SU-DHL-6 (cell line): ENCODE results near the gene NXN.

ENCODE experiments used
- H2AFZ ChIP-seq: fragments of 200-600 bp; sonication (generic); 2 replicates; pipeline ENCODE4 v1.6.1; 2014; ENCODE audit warnings: low read depth, mild to moderate bottlenecking, moderate library complexity, mixed read lengths, antibody characterized with exemption, low read length; ENCODE audit not compliant: severe bottlenecking
- H3F3A ChIP-seq: fragments of 200-600 bp; shearing (Covaris generic); 2 replicates; pipeline ENCODE4 v1.6.0; 2016; ENCODE audit warnings: antibody characterized with exemption, mild to moderate bottlenecking; ENCODE audit not compliant: insufficient read depth
- H3K27ac ChIP-seq: fragments of 200-600 bp; sonication (generic); 2 replicates; pipeline ENCODE4 v1.5.1; 2016; ENCODE audit warnings: low read depth, mild to moderate bottlenecking, low read length, moderate library complexity, mixed read lengths
- H3K27me3 ChIP-seq: fragments of 200-600 bp; sonication (generic), shearing (Covaris generic); 2 replicates; pipeline ENCODE4 v1.6.0; 2014; ENCODE audit warnings: mild to moderate bottlenecking, low read length
- H3K36me3 ChIP-seq: fragments of 200-600 bp; sonication (generic); 2 replicates; pipeline ENCODE4 v1.6.1; 2014; ENCODE audit warnings: mild to moderate bottlenecking, low read length, mixed read lengths
- H3K4me2 ChIP-seq: fragments of 300-600, 200-600 bp; shearing (Covaris generic), sonication (generic); 2 replicates; pipeline ENCODE4 v1.6.0; 2014; ENCODE audit warnings: low read length, low read depth, mild to moderate bottlenecking; ENCODE audit not compliant: poor library complexity, severe bottlenecking
- H3K4me3 ChIP-seq: fragments of 200-600 bp; sonication (generic); 2 replicates; pipeline ENCODE4 v1.5.1; 2014; ENCODE audit warnings: antibody characterized with exemption, low read length, mild to moderate bottlenecking, mixed read lengths; ENCODE audit not compliant: insufficient read depth, poor library complexity, severe bottlenecking
- H3K79me2 ChIP-seq: fragments of 200-600 bp; sonication (generic); 2 replicates; pipeline ENCODE4 v1.6.1; 2014; ENCODE audit warnings: mild to moderate bottlenecking, low read length, moderate library complexity; ENCODE audit not compliant: insufficient read depth
- H3K9ac ChIP-seq: fragments of 200-600 bp; sonication (generic); 2 replicates; pipeline ENCODE4 v1.7.0; 2014; ENCODE audit warnings: mild to moderate bottlenecking, low read length
- H3K9me2 ChIP-seq: fragments of 200-600 bp; sonication (generic); replicated peaks from 2 replicates; pipeline ENCODE4 v1.6.1; 2014; ENCODE audit warnings: low read length; ENCODE audit not compliant: insufficient read depth
- H3K9me3 ChIP-seq: fragments of 200-600 bp; sonication (generic); 2 replicates; pipeline ENCODE4 v1.6.1; 2014; ENCODE audit warnings: low read length, mixed read lengths; ENCODE audit not compliant: insufficient read depth
- H4K20me1 ChIP-seq: fragments of 200-600 bp; sonication (generic); 2 replicates; pipeline ENCODE4 v1.6.1; 2014; ENCODE audit warnings: low read depth, mild to moderate bottlenecking, antibody characterized with exemption, low read length, moderate library complexity, mixed read lengths
- CTCF ChIP-seq: fragments of 200-600 bp; sonication (generic); IDR thresholded peaks from one replicate; pipeline ENCODE4 v1.5.1; 2017; ENCODE audit warnings: antibody characterized with exemption, mild to moderate bottlenecking, low read length, moderate library complexity; ENCODE audit not compliant: insufficient read depth, poor library complexity, severe bottlenecking
- EZH2phosphoT487 ChIP-seq: fragments of 200-600 bp; sonication (generic), shearing (Covaris generic); conservative IDR thresholded peaks from 2 replicates; pipeline ENCODE4 v1.6.1; 2018; ENCODE audit warnings: mild to moderate bottlenecking, antibody characterized with exemption, low read length, moderate library complexity, mixed read lengths

Gene NXN

GRCh38 chr17:835263-835662 lies 144.3 kb downstream of the NXN start:
- Histone ChIP-seq H3K9ac (no peak overlapping the region), H3F3A (no peaks in the 10 kb centered on the region), H2AFZ (no peak overlapping the region), H3K27ac (no peak overlapping the region), H3K36me3 (no peaks in the 10 kb centered on the region), H3K4me3 (no peak overlapping the region), H3K9me3 (no peaks in the 10 kb centered on the region), H3K27me3 (no peaks in the 10 kb centered on the region), H3K4me2 (no peak overlapping the region), H3K9me2 (no peaks in the 10 kb centered on the region), H4K20me1 (no peaks in the 10 kb centered on the region), H3K79me2 (no peaks in the 10 kb centered on the region)
- TF ChIP-seq EZH2phosphoT487 = no peak
- TF ChIP-seq CTCF = no peak

- H3K36me3 ChIP-seq = no peaks in the 10 kb centered on the region
- no peak overlapping the region for H3K4me3 ChIP-seq
- no peaks in the 10 kb centered on the region for H3K27me3 ChIP-seq
- no peak overlapping the region for H3K4me2 ChIP-seq
- H3K79me2 ChIP-seq = no peaks in the 10 kb centered on the region
- no peak overlapping the region for H3K9ac ChIP-seq
- TF ChIP-seq EZH2phosphoT487 (no peak), CTCF (no peak)
- H4K20me1 ChIP-seq = no peaks in the 10 kb centered on the region
- H3K27ac ChIP-seq = no peak overlapping the region
- no peaks in the 10 kb centered on the region for H3K9me2 ChIP-seq
- H3F3A ChIP-seq = no peaks in the 10 kb centered on the region
- no peak overlapping the region for H2AFZ ChIP-seq
- H3K9me3 ChIP-seq = no peaks in the 10 kb centered on the region
Observed at GRCh38 chr17:834136-834535, 145.4 kb downstream of the NXN start.

- Histone ChIP-seq H2AFZ (no peak overlapping the region), H3K27me3 (no peaks in the 10 kb centered on the region), H3F3A (no peaks in the 10 kb centered on the region), H3K9me3 (no peaks in the 10 kb centered on the region), H4K20me1 (no peaks in the 10 kb centered on the region), H3K36me3 (no peaks in the 10 kb centered on the region), H3K27ac (no peak overlapping the region), H3K79me2 (no peaks in the 10 kb centered on the region), H3K4me3 (no peak overlapping the region), H3K9me2 (no peaks in the 10 kb centered on the region), H3K4me2 (no peak overlapping the region), H3K9ac (no peak overlapping the region)
- TF ChIP-seq EZH2phosphoT487 (no peak), CTCF (no peak)
Observed at GRCh38 chr17:830950-831349, 148.6 kb downstream of the NXN start.
